Pancreas (tissue), 10 donors: ENCODE results near the gene CREB3. TPM values are rescaled to one million over a fixed set of nuclear protein-coding genes. Genes with fewer than 3 reads are reported as not detected.

Source experiments
- ATAC-seq, 4 donors: fragments of 200-7000 bp; cut with Tn5 transposase; one replicate each; pipeline versions ENCODE4 v1.8.0 to v1.9.1; 2020; ENCODE audit warnings: mild to moderate bottlenecking in 4 of 4, moderate library complexity in 4 of 4
- DNase-seq, 6 donors: peaks; one replicate each; pipeline ENCODE4 v3.0.0-alpha.2; 2020
- FAIRE-seq: peaks from 2 replicates; lab custom pipeline; 2012; peaks lifted over from hg19 to GRCh38; lab: Jason Lieb, UNC
- H3K27ac ChIP-seq, 4 donors: fragments of 200-600 bp; sonication (generic); 1 replicate in 3 of 4; 2 replicates in 1 of 4; pipeline versions ENCODE4 v1.5.0 to v1.8.0; 2020
- H3K27me3 ChIP-seq, 4 donors: fragments of 200-600 bp; one replicate each; pipeline ENCODE4 v1.8.0; 2021
- H3K36me3 ChIP-seq, 3 donors: fragments of 200-600 bp; sonication (generic) in 1 of 3; one replicate each; pipeline versions ENCODE4 v1.5.0 to v1.8.0; 2020 to 2021
- H3K4me1 ChIP-seq, 3 donors: fragments of 200-600 bp; one replicate each; pipeline ENCODE4 v1.8.0; 2021
- H3K4me3 ChIP-seq, 4 donors: fragments of 200-600 bp; sonication (generic) in 2 of 4; one replicate each; pipeline versions ENCODE4 v1.5.0 to v1.8.0; 2020 to 2021
- H3K9me3 ChIP-seq, 4 donors: fragments of 200-600 bp; one replicate each; pipeline ENCODE4 v1.8.0; 2021
- WGBS, 2 donors: extraction: QIAGEN DNeasy Blood & Tissue Kit; methylation state at CpG; one replicate each; pipeline ENCODE4 v1.1.7; 2013; 5-methylcytosine and 5-hydroxymethylcytosine counted together
- intact Hi-C, 3 donors: fragments of 100-400 bp; cut with DNase I; formaldehyde crosslinking; loops; one replicate each; pipeline versions ENCODE4 v1.11.1 to v1.14.2; 2022
- polyA plus RNA-seq, 2 donors: library from polyadenylated mRNA; stranded (reverse); fragments of 200-250 nt; gene quantifications; one replicate each; pipeline ENCODE4 v1.2.3, GENCODE V29; 2013
- total RNA-seq, 6 donors: library from RNA; stranded (reverse); fragmentation: NEBNext Ultra II Directional in 4 of 6; extraction: Animal tissue kit (Norgen Biotek cat#: 25700) in 4 of 6; gene quantifications; one replicate each; pipeline versions ENCODE4 v1.2.1 to v1.2.4, GENCODE V29; 2021 to 2023
- TF ChIP-seq, protein P1 (sequence below), 4 donors: fragments of 200-600 bp; sonication (generic) in 3 of 4; IDR thresholded peaks; one replicate each; pipeline versions ENCODE4 v1.5.0 to v1.8.0; 2021; ENCODE audit warnings: antibody characterized with exemption in 4 of 4
- donor health status: healthy with polysubstance abuse.
- donor health status: DM: no; HTN: no; CAD: no; lungs with moderate emphysema.
- donor health status: DM: no; HTN: no; CAD: no.
- donor health status: control.
- donor health status: control.
- donor health status: Bipolar disorder and iron deficiency.
- donor health status: DM: yes; HTN: yes; CAD: no.
- donor health status: DM: no; HTN: no; CAD: no.
- donor health status: DM: no; HTN: no; CAD: no.
- donor health status: DM: yes; HTN: yes; CAD: no.

Gene CREB3
- total and polyA plus RNA-seq, 8 donors, result 15.7 to 29.6 (median 20.5) TPM

GRCh38 chr9:35686222-35687203 is 46.0 kb upstream of the CREB3 start:
- Histone ChIP-seq H3K4me1 (peaks cover 0 to 4% (median 4%) of the 10 kb centered on the region in 3 donors), H3K27me3 (no peaks in the 10 kb centered on the region), H3K9me3 (no peaks in the 10 kb centered on the region), H3K36me3 (no peaks in the 10 kb centered on the region), H3K27ac (no peak overlapping the region), H3K4me3 (no peak overlapping the region)
- TF ChIP-seq, protein P1, sequence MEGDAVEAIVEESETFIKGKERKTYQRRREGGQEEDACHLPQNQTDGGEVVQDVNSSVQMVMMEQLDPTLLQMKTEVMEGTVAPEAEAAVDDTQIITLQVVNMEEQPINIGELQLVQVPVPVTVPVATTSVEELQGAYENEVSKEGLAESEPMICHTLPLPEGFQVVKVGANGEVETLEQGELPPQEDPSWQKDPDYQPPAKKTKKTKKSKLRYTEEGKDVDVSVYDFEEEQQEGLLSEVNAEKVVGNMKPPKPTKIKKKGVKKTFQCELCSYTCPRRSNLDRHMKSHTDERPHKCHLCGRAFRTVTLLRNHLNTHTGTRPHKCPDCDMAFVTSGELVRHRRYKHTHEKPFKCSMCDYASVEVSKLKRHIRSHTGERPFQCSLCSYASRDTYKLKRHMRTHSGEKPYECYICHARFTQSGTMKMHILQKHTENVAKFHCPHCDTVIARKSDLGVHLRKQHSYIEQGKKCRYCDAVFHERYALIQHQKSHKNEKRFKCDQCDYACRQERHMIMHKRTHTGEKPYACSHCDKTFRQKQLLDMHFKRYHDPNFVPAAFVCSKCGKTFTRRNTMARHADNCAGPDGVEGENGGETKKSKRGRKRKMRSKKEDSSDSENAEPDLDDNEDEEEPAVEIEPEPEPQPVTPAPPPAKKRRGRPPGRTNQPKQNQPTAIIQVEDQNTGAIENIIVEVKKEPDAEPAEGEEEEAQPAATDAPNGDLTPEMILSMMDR (IDR thresholded peaks at IDR 0.05), result no peak
- ATAC-seq (no peak), DNase-seq (peak in 2 of 6 donors; percentile 17 to 31), FAIRE-seq (no peak)
- 81 to 82% methylated on average over 11 of the region's 11 CpGs for WGBS, 2 donors
- intact Hi-C loops, result no loop called here

DNA sequence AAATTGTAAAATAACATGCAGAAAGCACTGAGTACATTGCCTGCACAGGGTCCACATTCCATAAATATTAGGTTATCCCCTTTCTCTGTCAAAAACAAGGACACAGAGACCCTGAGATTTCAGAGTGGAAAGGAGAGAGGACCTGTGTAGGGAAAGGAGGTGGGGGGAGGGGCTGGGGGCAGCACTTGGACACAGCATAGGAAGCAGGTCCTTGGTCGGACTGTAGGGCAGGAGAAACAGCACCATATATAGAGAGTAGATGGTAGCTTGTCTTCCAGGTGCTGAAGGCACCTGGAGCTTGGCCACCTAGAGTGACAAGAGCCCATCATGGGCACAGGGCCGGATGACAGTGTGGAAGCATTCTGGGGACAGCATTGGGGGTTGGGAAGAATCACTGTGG is 45.2 kb upstream of the CREB3 start:
- no peak for FAIRE-seq
- WGBS, 2 donors, result 67 to 77% methylated on average over 2 of the region's 2 CpGs
- no peaks in the 10 kb centered on the region for H3K27me3 ChIP-seq
- no peak overlapping the region for H3K27ac ChIP-seq
- no peaks in the 10 kb centered on the region for H3K36me3 ChIP-seq
- H3K9me3 ChIP-seq, result no peaks in the 10 kb centered on the region
- no peak overlapping the region for H3K4me3 ChIP-seq
- TF ChIP-seq, protein P1 (IDR thresholded peaks at IDR 0.05), result no peak
- DNase-seq, result peak in 2 of 6 donors; percentile 5 to 34
- H3K4me1 ChIP-seq, result peaks cover 0 to 4% (median 4%) of the 10 kb centered on the region in 3 donors
- ATAC-seq, result no peak
- intact Hi-C loops, result no loop called here

DNA sequence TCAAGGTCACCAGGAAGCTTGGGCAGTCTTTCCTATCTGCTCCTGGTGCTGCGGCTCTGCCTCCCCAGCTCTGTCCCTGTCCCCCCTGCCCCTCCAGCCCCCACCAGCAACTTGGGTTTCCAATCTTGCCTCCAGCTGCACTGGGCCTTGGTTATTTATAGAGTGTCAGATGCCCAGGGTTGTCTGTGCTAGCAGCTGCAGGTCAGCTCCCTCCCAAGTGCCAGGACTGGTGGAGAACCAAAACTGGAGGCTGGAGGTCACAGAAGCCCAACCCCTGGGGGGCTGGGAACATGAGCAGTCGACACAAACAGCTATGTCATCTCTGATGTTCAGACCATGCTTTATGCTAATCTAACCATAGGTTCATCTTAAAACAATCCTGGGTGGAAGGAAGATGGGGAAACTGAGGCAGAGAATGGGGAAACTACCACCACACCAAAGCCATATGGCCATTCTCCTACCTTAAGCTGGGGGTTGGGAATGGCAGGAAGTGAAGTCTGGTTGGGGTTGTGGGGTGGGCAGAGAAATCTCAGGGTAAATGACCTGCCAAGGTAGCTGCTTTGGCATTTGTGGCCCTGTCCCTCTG is 44.4 kb upstream of the CREB3 start:
- H3K4me3 ChIP-seq, result no peak overlapping the region
- 90 to 95% methylated on average over 2 of the region's 2 CpGs for WGBS, 2 donors

DNA sequence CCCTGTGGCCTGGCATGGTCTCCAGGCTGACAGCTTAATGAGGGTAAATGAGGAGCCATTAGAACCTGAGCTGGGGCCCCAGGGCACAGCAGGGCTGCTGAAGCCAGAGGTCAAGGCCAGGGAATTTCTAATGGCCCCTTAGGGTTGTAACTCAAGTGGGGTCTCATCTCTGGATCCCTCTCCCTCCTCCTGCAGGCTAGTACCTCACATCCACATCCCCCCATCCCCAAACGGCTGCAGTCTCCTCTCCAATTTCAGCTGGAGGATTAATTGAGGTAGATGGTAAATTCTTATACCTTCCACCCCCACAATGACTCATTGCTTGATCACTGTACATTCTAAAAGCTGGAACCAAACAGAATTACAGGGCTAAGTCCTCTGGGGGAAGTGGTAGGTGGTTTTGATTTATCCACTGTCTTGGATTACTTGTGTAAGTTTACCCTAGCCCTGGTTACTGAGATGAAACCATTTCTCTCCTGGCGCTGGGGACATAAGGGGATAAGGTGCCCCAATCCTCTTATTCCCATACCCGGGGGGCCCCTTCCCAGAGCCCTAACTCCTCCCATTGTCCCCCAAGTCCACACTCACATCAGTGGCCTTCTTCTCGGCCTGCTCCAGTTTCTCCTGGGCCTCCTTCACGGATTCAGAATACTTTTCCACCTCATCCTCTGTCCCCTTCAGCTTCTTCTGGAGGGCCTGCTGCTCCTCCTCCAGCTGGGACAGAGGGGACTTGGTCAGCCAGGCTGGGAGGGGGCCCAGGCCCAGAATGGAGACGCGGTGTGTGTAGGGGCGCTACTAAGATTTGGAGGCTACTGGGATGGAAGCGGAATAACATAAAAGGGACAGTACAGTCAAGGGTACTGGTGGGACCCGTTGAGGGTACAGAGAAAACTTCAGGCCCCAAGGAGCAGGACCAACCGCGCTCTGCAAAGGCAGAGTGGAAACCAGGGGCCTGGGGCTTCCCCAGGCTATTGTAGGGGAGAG is 43.6 kb upstream of the CREB3 start:
- Histone ChIP-seq H3K36me3 (no peaks in the 10 kb centered on the region), H3K27me3 (no peaks in the 10 kb centered on the region), H3K4me3 (peak overlapping the region in 2 of 4 donors; percentile 54 to 63), H3K27ac (no peak overlapping the region), H3K4me1 (peaks cover 0 to 4% (median 4%) of the 10 kb centered on the region in 3 donors), H3K9me3 (no peaks in the 10 kb centered on the region)
- DNase-seq, result peak in 1 of 6 donors; percentile 20
- intact Hi-C loops, result no loop called here
- WGBS, 2 donors, result 84 to 90% methylated on average over 12 of the region's 12 CpGs
- FAIRE-seq, result no peak
- no peak for ATAC-seq
- TF ChIP-seq, protein P1 (IDR thresholded peaks at IDR 0.05), result no peak

More for the DNA sequence above, 44.4 kb upstream of the CREB3 start:
- peak in 2 of 6 donors; percentile 20 to 22 for DNase-seq
- Histone ChIP-seq H3K36me3 (no peaks in the 10 kb centered on the region), H3K27me3 (no peaks in the 10 kb centered on the region), H3K9me3 (no peaks in the 10 kb centered on the region), H3K4me1 (peaks cover 0 to 4% (median 4%) of the 10 kb centered on the region in 3 donors), H3K27ac (no peak overlapping the region)
- no peak for FAIRE-seq
- no peak for ATAC-seq
- TF ChIP-seq, protein P1 (IDR thresholded peaks at IDR 0.05), result no peak
- intact Hi-C loops, result no loop called here
